Measurements from ENCODE around the gene AATK.

Gene AATK

GRCh38 chr17:81206657-81207056, 40.6 kb upstream of the AATK start:
- Histone ChIP-seq H3K4me3 (replicated peaks; ENCODE audit: insufficient read depth, low read length) (no peak overlapping the region), H3K27me3 (ENCODE audit: insufficient read depth, poor library complexity, severe bottlenecking) (no peaks in the 10 kb centered on the region), H3K27ac (replicated peaks) (no peak overlapping the region)
- DNase-seq (ENCODE audit: low read depth in 1 of 2, low spot score in 1 of 2): no peak
- no peak for TF ChIP-seq REST (IDR thresholded peaks at IDR 0.05; ENCODE audit: insufficient replicate concordance, low read depth)
- no peak for TF ChIP-seq POLR2AphosphoS5 (IDR thresholded peaks at IDR 0.05; ENCODE audit: low read depth)
- TF ChIP-seq CTCF (IDR thresholded peaks at IDR 0.05; ENCODE audit: insufficient read depth, low read length): no peak
- TF ChIP-seq SPI1 (IDR thresholded peaks at IDR 0.05; ENCODE audit: borderline replicate concordance, low read depth): no peak
- TF ChIP-seq GABPA (IDR thresholded peaks at IDR 0.05; ENCODE audit: low read depth): no peak

- no peak for DNase-seq (ENCODE audit: low read depth in 1 of 2, low spot score in 1 of 2)
- Histone ChIP-seq H3K27ac (replicated peaks) (no peak overlapping the region), H3K27me3 (ENCODE audit: insufficient read depth, poor library complexity, severe bottlenecking) (no peaks in the 10 kb centered on the region), H3K4me3 (replicated peaks; ENCODE audit: insufficient read depth, low read length) (no peak overlapping the region)
- TF ChIP-seq GABPA (IDR thresholded peaks at IDR 0.05; ENCODE audit: low read depth) (no peak), REST (IDR thresholded peaks at IDR 0.05; ENCODE audit: insufficient replicate concordance, low read depth) (no peak)
Measured at GRCh38 chr17:81206166-81206565, 40.1 kb upstream of the AATK start.

GRCh38 chr17:81204578-81204977, 38.6 kb upstream of the AATK start:
- H3K27ac ChIP-seq (replicated peaks): no peak overlapping the region
- no peak overlapping the region for H3K4me3 ChIP-seq (replicated peaks; ENCODE audit: insufficient read depth, low read length)
- no peak for DNase-seq (ENCODE audit: low read depth in 1 of 2, low spot score in 1 of 2)
- H3K27me3 ChIP-seq (ENCODE audit: insufficient read depth, poor library complexity, severe bottlenecking): no peaks in the 10 kb centered on the region
- no peak for TF ChIP-seq CTCF (IDR thresholded peaks at IDR 0.05; ENCODE audit: insufficient read depth, low read length)
- TF ChIP-seq REST (IDR thresholded peaks at IDR 0.05; ENCODE audit: insufficient replicate concordance, low read depth): no peak
- no peak for TF ChIP-seq POLR2AphosphoS5 (IDR thresholded peaks at IDR 0.05; ENCODE audit: low read depth)

GRCh38 chr17:81203136-81203535, 37.1 kb upstream of the AATK start:
- DNase-seq (ENCODE audit: low read depth in 1 of 2, low spot score in 1 of 2): no peak
- Histone ChIP-seq H3K27ac (replicated peaks) (no peak overlapping the region), H3K4me3 (replicated peaks; ENCODE audit: insufficient read depth, low read length) (no peak overlapping the region), H3K27me3 (ENCODE audit: insufficient read depth, poor library complexity, severe bottlenecking) (no peaks in the 10 kb centered on the region)
- no peak for TF ChIP-seq REST (IDR thresholded peaks at IDR 0.05; ENCODE audit: insufficient replicate concordance, low read depth)
- TF ChIP-seq SPI1 (IDR thresholded peaks at IDR 0.05; ENCODE audit: borderline replicate concordance, low read depth): no peak
- TF ChIP-seq POLR2AphosphoS5 (IDR thresholded peaks at IDR 0.05; ENCODE audit: low read depth): no peak
- TF ChIP-seq GABPA (IDR thresholded peaks at IDR 0.05; ENCODE audit: low read depth): no peak
- no peak for TF ChIP-seq CTCF (IDR thresholded peaks at IDR 0.05; ENCODE audit: insufficient read depth, low read length)
